NCI-H2227 treated with DMSO at 0.1 percent for 48 hours (cell line): ENCODE results near the gene BNC2.
"Not testable (repeated sequence)": the region's sequence is repeated elsewhere in the genome, so short reads cannot be mapped to it uniquely, and the experiment has no call there.

Experiments
- DNase-seq: peaks from one replicate; lab custom pipeline; 2025; lab: John Stamatoyannopoulos, UW

The BNC2 gene

DNA sequence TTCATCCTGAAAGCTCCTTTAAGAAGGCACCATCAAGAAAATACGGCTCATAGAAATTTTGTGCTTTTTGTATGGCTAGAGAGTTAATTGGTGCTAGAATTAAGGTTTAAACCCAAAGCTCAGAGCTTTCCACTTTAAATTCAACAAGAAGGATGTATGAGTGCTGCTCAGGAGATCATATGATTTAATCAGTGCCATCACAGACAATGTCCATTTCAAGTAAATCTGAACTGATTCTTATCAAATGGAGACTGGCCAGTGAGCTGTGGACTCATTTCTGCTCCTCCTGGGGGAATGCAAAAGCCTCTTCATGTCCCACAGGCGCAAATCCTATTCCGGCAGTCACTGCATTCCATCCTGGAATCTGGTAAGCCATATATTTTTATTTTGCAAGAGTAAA, 327.2 kb downstream of the BNC2 start:
- DNase-seq, result no peak

DNA sequence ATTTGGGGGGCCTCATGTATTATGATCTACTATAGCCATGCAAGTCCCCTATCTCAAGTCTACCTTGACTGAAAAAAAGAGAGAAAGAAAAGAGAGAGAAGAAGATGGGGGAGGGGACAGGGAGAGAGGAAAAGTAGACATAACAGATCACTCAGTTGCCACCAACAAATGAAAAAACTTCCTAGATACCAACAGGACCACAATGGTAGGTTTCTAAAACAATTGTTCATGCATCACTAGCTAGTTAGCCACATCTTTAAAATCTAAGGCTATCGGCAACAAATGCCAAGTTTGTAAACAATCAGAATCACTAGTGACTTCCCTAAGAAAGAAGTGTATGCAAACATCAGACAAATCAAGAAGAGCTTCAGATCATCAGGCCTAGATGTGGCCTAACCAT, 328.2 kb downstream of the BNC2 start:
- DNase-seq, result no peak

DNA sequence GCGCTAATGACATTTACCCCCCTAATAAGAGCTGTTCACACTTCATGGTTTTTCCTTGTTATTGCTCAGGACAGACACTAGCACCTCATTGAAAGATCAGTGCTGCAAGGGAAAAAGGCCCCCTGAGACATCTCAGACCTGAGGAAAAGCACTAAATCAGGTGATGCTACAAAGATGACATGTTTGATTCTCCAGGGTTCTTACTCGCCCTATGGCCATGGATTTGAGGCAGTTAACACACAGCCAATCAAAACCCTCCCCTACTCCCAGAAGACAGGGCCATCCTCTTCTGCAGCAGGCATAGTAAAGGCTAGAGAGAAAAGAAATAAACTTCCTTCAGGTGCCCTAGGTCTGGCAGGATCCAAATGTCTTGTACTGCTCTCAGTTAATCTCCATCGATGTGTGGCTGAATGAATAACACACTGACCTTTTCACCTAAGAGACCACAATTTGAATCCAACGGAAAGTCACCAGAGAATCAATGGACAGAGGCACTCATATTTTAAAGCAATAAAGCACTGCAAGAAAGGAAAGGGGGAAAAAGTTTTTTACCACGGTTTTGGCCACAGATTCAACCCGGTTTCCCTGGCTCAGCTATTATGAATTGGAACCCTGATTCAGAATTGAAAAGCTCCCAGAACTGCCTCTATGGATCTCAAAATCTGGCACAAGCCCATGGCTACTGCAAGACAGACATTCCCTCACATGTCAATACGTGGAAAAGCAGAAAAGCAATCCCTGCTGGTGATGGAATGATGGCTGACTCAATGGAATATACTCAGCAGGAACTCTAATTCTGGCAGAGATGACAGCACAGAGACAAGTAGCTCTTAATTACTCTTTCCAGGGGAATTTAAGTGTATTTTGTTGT, 329.5 kb downstream of the BNC2 start:
- DNase-seq, result no peak

DNA sequence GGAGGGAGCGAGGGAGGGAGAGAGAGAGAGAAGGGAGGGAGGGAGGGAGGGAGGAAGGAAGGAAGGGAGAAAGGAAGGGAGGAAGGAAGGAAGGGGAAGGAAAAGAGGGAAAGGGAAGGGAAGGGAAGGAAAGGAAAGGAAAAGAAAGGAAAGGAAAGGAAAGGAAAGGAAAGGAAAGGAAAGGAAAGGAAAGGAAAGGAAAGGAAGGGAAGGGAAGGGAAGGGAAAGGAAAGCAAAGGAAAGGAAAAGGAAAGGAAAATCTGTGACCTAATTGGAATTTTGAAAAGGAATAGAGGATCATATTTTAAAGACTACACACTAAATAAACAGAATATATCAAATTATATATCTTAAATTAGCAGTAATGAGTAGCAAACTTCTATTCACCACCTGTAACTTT, 330.8 kb downstream of the BNC2 start:
- not testable (repeated sequence) for DNase-seq

DNA sequence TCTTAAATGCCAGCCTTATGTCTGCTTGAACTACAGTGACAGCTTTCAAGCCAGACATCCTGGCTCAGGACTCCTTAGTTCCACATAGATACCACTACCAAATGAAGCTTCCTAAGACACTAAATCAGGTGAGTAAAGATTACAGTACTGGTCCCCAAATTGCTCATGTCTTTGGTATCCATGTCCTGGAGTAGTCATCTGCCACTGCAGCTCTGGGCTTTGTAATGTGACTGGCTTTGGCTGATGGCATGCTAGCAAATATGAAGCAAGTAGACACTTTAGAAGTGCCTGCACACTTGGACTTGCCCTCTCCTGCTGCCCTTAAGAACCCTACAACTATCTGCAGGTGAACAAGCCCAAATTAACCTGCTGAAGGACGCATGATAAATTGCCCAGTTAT, 334.9 kb downstream of the BNC2 start:
- DNase-seq, result no peak

DNA sequence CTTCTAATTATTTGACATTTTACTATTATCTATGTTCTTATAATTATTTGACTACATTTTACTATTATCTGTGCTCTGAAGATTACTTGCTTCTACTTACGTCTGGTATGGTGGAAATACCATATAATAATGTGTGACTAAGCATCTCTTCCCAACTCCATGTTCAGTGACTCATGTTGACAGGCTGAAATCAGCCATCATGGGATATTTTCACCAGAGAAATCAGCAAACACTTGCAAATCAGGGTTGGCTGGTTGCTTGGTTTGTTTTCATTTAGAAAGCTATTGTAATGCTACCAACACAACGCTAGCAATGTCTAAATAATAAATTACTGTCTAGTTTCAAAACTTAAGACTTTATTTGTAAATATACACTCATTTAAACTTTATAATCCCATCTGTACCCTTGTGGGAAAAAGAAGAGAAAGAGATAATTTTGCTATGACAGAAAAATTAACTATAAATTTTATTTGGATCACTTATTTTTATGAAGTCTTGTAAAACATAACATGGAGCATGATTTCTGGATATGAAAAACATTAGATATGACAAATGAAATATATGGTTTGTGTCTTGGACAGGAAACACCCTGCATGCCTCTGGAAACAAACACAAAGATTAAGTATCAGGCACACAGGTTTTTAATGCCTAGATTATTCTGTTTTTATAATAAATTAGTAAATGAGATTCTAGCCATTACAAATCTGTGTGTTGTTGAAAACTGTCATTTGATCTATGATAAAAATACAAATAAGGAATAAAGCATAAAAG, 337.6 kb downstream of the BNC2 start:
- no peak for DNase-seq

DNA sequence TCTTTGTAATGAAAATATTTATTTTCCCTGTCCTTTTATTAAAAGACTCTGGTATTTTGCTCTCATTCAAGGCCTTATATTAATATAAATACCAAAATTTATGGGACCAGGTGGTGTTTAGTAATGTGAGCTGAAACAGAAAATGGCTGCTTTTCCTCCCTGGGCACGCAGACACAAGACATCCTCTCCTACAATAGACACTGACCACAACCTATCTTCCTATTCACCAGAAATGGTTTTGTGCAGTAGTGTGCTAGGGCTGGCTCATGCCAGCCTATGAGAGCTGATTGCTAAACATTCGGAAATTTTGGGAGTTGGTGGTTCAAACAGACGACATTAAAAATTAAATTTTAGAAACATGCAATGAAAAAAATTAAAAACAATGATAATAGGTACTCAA, 338.2 kb downstream of the BNC2 start:
- no peak for DNase-seq

DNA sequence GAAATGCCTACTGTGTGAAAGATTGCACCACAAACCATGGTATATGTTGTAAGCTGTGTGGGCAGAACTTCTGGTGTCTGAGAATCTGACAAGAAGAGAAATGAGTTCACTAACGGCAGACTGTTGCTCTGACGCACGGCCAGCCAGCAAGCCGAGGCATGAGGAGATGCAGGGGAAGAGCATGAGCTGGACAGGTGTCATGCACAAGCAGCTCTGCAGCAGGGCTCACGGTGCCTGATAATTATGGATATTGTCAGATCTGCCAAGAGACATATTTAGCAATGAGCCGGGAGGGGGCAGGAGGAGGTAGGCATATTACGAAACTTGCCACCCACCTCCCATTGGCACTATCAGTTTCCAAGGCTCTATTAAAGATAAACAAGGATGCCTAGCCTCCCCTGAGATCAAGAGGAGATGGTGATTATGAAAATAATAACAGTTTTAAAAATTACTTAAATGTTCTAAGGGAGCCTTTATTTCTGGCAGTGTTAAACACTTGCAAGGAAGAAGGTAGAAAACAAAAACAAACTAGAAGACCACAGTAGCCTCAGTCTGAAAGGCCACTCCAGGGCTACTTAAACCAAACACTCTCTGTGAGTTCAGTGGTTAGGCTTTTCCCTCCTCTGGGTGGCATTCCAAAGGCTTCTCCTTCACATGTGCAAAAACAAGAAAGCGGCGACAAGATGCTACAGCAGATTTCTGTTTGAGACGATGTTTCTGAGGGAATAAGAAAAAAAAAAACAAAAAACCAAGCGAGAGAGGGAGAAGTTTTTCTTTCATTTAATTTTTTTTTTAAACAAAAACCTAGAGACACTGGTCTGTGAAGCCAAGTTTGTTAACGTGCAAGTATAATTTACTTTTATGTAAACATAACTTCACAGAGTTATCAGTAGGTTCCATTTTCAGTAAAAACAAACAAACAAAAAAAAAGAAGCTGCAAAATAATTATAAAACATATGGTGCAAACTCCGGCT, 339.5 kb downstream of the BNC2 start:
- peak; percentile 55 for DNase-seq

DNA sequence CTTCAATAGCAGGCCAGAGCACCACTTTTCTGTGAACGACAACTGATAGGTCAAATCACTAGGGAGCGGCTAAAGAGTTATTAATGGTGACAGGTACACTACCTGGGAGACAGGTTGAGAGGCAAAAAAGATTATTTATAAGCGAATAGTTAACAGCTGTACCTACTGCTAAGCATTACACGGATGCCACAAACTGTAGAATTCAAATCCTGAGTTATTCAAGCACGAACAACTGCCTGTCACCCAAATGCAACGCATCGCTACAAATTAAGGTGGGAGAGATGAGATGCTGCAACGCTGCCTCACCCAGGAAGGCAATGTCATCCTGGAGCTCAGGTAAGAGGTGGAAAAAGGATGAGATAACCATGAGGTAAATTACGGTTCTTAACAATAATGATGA, 342.9 kb downstream of the BNC2 start:
- DNase-seq, result no peak

DNA sequence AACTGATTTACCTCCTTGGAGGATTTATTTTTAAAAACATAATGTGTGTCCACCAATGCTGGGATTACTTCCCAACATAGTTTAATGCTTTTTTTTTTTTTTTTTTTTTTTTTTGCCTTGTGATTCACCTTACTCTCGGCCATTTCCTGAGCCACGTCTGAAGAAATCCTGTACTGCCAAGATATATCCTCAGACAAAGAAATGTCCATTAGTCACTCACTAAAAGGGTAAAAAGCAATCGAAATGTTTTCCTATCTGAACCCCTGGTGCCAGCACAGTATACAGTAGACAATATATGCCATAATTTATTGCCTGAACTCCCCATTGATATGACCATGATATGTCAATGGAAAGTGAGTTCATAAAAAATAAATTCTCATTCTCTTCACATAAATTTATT, 344.1 kb downstream of the BNC2 start:
- no peak for DNase-seq

DNA sequence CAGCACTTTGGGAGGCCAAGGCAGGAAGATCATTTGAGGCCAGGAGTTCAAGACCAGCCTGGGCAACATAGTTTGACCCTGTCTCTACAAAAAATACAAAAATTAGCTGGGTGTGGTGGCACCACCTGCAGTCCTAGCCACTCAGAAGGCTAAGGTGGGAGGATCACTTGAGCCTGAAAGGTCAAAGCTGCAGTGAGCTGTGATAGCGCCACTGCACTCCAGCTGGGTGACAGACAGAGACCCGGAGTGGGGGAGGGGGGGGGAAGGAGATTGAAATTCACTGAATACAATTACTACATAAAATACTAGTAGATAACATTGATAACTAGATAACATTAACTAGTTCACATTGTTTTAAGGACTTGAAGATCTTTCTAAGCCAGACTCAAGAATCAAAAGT, 345.6 kb downstream of the BNC2 start:
- no peak for DNase-seq

DNA sequence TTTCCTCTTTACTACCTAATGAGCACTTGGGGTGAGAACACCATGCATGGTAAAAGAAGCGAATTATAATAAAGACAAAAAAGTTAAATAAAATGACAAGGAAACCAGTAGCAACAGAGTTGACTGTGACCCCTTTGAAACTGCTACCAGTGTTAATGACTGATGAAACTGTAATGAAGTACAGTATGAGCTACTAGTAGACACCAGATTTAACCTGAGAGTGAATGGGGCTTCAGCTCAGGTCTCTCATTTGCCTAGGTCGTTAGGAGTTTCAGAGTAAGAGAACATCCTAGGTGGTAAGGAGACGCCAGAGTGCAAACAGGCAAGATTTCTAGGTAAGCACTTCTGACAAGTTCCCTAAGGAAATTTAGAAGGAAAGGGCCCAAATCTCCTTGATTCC, 346.4 kb downstream of the BNC2 start:
- no peak for DNase-seq

DNA sequence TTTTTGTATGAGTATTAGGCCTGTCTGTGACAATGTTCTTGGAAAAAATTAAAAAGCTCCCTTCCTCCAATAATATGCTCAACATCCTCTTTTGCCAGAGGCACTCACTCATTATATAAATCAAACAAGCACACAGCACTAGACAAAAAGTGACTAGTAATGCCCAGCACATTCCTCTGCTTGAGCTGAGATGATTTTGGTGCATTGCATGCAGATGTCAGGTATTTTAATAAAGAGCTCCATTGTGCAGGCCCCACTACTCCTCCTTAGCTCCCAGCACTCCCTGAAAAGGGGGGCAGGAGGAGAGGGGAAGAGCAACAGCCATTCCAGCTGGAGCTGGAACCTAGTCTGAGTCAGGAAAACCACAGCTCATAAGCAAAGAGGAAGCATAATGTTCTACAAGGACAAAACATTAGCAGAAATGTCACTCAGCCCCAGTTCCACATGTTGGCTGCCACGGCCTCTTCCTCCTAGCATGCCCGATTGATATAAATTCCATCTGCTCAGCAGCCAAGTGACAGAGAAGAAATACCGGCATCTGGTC, 348.5 kb downstream of the BNC2 start:
- no peak for DNase-seq

DNA sequence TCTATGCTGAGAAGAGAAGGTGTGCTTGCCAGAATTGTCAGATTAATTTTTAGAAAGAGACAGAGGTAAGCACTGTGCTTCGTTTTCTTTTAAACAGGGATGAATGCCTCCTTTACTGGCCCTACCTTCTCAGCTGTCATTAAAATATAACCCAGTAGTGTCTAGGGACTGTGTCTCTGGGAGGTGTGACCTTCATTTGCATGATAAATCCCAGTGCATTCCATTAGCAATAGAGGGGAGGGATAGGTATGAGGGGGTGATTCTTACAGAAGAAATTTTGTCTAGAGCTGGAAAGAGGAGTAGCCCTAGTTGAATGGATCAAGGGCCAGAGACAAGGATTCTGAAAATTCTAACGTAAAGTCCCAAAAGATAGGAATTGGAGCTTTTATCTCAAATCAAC, 351.5 kb downstream of the BNC2 start:
- DNase-seq, result no peak

DNA sequence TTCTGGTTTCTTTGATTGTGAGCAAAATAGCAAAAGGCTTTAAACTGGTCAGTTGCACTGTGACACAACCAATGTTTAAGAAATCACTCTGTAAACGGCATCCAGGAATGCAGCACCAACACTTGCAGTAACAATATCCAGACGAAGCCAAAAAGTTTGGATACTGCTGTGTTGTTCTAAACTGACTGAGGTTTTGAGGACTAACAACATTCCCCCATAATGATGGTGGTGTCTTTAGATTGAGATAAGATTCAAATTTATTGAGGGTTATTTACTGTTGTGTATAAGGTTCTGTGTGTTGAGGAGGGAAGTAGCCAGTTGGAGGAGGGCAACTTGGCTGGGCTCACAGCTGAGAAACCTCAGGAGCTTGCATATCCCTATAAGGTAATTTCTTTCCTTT, 353.6 kb downstream of the BNC2 start:
- DNase-seq, result no peak

DNA sequence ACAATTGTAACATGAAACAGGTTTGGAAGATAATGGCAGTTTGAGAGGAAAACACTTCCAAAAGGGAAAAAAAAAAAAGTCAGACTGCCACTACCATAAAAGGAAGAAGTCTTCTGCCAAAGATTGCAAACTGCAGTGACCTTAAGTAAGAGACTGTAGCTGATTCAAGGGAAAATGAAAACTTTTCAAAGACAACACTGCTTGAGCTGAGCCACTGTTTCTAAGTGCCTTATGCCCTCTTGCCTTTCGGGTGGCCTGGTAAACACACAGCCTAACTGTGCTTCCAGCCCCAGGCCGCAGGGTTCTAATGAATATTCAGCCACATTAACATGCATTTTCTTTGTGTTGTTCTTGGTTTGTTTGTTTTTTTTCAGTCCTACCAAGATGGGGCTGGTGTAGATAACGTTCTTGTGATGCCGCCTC, 354.6 kb downstream of the BNC2 start:
- no peak for DNase-seq

DNA sequence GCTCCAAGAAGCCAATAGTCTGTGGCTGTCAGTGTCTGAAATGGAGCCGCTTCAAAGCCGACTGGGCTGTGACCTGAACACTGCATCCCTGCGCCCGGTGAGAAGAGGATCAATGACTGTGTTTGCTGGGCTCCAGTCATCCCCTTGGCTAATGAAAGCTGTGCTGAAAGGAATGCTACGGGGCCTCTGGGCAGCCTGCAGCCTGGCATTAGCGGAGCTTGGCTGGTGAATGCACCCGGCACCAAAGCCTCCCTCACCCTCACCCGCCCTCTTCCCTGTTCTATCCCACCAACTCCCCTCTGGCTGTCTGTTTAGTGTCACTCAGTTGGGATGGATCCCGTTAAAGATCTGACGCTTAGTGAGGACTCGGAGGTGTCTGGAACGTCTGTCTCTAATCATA, 355.3 kb downstream of the BNC2 start:
- peak; percentile 51 for DNase-seq

DNA sequence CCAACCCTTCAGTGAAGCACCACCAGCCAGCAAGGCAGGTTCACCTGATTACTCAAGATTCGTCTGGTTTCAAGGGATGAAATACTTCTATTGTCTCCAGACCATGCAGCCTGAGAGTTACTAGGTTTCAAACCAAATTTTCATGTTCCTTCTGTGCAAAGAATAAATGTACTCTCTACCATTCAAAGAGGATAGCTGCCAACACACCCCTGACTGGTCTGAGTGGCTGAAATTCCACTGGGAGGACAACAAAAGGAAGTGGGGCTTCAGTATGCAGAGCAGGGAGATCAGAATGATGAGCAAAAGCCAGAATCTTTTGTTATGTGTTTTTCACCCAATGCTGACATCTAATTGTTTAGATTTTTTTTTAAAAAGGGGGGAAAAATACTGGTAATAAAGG, 356.3 kb downstream of the BNC2 start:
- DNase-seq, result no peak

DNA sequence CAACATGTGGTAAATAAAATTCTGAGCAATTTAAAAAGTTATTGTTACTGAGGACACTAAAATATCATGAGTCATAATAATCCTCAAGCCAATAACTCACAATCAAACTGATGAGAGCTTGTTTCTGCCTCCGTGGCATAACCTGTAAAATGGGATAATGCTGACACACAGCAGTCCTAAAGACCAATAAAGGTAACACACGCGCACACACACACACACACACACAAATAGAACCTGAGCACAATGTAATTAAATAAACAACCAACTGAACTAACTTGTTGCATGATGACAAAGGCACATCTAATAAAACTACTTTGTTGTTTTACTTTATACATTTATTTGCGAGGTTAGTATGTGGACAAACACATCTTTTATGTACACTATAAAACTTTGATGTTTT, 358.2 kb downstream of the BNC2 start:
- no peak for DNase-seq

DNA sequence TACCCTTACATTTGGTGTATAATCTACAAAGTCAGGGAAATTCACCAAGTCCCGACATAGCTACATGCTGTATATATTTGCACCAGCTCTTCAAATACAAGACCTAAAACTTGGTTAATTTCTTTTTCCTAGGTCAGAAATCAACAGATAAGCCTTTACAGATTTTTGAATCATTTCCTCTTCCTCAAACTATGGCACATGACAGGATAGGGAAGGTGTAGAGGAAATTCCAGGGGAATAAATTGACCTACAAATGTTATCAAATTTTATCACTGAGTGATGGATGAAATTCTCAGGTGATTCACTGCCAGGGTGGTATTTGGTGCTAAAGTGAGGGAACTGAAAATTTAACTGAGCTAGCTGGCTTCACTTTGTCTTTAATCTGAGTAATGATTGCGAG, 360.0 kb downstream of the BNC2 start:
- DNase-seq, result no peak

DNA sequence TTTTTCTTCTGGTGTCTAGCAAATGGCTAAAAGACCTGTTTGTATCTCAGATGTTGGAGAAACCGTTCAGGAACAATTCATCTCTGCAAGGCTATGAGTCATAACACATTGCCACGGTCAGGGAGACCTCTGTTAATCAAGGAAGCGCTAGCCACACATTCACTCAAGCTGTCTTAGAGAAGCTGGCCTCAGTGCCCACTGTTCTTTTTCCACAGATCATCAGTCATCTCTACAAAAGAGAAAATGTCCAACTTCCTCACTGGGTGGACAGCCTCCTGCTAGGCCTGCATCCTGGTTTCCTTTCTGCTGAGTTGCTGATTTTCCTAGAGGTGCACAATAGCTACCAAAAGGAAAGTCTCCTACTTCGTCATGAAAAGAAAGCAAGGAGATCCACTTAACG, 360.5 kb downstream of the BNC2 start:
- DNase-seq, result no peak

DNA sequence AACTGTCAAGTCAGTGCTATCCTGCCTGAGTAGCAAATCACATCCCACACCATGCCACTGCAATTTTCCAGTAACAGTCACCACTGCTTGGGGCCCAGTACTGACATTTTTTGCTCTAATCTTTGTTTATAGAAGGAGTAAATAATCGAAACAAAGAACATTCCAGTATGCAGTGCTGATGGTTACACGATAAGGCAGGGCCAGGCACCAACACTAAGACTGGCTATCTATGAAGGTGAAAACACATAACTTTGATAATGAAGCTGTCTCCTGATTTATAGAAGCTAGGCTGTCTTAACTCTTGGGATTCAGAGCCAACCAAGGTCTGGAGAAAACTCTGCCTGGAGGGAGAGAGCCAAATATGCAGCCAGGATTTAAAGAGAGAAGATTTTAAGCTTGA, 365.3 kb downstream of the BNC2 start:
- no peak for DNase-seq
